HG03039 (cell line): ENCODE data around the gene OTOP2.
"Not testable (repeated sequence)": the region's sequence is repeated elsewhere in the genome, so short reads cannot be mapped to it uniquely, and the experiment has no call there.

Experiments used
- ATAC-seq: cut with Tn5 transposase; IDR thresholded peaks from one replicate; pipeline ENCODE4 v1.9.1; 2021; ENCODE audit warnings: mild to moderate bottlenecking, moderate library complexity; ENCODE audit not compliant: unreplicated experiment

OTOP2 gene

DNA sequence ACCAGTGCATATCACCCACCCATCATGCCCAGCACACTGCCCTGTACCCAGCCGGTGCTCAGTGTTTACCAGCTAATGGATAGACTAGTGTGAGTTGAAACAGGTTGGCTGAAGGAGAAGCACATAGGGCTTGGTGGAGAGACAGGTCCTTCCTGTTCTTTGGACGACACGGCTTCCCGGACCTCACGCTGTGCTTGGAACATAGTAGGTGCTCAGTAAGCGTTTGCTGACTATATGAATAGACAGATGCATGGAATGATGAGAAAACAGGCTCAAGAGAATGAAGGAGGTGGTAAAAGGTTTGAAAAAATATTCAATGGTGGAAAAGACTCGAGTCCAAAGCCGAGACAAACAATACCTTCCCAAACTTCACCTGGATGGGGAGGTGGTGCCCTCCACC, 23.9 kb upstream of the OTOP2 start:
- no peak for ATAC-seq

- ATAC-seq: no peak
Observed at GRCh38 chr17:74901353-74902135, 22.5 kb upstream of the OTOP2 start.

DNA sequence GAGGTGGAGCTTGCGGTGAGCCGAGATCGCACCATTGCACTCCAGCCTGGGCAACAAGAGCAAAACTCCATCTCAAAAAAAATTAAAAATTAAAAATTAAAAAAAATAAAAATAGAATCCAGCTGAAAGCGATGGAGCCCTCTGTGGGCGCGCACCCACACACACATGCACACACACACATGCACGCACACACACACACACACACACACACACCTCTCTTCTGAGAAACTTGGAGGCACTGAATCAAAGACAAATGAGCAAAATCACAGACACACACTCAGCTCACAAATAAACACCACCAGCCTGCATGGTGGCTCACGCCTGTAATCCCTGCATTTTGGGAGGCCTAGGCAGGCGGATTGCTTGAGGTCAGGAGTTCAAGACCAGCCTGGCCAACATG, 21.0 kb upstream of the OTOP2 start:
- no peak for ATAC-seq

GRCh38 chr17:74903671-74904070, 20.4 kb upstream of the OTOP2 start:
- no peak for ATAC-seq

- no peak for ATAC-seq
Observed at GRCh38 chr17:74904687-74905409, 19.2 kb upstream of the OTOP2 start.

DNA sequence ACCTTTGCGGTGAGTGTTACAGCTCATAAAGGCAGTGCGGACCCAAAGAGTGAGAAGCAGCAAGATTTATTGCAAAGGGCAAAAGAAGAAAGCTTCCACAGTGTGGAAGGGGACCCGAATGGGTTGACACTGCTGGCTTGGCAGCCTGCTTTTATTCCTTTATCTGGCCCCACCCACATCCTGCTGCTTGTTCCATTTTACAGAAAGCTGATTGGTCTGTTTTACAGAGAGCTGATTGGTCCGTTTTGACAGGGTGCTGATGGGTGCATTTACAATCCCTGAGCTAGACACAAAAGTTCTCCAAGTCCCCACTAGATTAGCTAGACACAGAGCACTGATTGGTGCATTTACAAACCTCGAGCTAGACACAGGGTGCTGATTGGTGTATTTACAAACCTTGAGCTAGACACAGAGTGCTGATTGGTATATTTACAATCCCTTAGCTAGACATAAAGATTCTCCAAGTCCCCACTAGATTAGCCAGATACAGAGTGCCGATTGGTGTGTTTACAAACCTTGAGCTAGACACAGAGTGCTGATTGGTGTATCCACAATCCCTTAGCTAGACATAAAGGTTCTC, 17.8 kb upstream of the OTOP2 start:
- ATAC-seq: not testable (repeated sequence)

DNA sequence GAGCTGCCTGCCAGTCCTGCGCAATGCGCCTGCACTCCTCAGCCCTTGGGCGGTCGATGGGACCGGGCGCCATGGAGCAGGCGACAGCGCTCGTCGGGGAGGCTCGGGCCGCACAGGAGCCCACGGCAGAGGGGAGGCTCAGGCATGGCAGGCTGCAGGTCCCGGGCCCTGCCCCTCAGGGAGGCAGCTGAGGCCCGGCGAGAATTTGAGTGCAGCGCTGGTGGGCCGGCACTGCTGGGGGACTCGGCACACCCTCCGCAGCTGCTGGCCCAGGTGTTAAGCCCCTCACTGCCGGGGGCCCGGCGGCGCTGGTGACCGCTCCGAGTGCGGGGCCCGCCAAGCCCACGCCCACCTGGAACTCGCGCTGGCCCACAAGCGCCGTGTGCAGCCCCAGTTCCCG, 17.1 kb upstream of the OTOP2 start:
- ATAC-seq: no peak

DNA sequence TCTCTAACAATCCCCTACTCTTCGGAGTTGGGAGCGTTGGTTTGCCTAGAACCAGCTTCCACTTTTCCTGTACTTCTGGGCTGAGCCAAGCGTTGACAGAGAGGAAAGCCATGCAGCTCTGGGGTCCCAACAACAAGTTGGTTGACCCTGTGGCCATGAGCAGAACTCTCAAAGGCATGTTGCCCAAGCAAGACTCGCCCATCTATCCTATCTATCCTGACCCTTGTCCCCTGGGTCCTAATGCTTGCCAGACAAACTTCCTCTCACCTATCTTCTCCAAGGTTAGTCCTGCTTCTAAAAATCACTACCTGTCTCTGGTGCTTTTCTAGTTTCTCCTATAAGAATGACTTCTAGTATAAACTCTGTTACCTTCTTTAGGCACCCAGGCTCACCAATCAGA, 15.0 kb upstream of the OTOP2 start:
- ATAC-seq: not testable (repeated sequence)

DNA sequence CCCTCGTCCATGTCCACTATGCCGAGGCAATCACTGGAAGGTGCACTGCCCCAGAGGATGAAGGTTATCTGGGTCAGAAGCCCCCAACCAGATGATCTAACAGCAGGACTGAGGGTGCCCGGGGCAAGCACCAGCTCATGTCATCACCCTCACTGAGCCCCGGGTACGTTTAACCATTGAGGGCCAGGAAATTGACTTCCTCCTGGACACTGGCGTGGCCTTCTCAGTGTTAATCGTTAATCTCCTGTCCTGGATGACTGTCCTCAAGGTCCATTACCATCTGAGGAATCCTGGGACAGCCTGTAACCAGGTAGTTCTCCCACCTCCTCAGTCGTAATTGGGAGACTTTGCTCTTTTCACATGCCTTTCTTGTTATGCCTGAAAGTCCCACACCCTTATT, 12.7 kb upstream of the OTOP2 start:
- ATAC-seq: not testable (repeated sequence)

DNA sequence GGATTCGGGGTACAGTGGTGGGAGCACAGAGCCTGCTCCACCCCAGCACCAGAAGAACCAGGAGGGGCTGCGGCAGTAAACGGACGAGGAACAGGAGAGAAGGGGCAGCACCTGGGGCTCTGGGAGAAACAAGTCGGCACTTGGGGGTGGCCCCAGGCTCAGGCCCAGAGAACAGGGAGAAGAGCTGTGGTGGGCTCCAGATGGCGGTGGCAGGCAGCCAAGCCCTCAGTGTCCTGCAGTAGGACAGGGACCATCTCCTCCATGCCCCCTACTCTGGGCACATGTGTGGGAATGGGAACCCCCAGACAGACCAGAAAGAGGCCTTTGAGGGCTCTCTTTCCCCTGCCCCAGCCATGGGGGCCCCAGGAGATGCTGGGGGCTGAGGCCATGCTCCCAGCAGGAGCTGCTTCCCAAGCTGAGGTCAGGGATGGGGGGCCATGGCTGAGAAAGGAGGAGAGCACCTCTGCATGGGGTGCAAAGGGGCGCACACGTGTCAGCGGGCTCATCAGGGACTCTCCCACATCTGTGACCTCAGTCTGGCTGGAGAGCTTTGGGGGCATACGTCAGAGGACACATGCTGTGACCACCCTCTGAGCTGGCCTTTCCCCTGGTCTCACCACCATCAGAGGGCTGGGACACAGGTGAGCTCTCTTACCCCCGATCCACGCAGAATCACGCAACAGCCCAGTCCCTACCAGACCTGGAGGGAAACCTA, 7.8 kb upstream of the OTOP2 start:
- no peak for ATAC-seq

GRCh38 chr17:74916851-74917199, 7.2 kb upstream of the OTOP2 start:
- ATAC-seq: no peak

DNA sequence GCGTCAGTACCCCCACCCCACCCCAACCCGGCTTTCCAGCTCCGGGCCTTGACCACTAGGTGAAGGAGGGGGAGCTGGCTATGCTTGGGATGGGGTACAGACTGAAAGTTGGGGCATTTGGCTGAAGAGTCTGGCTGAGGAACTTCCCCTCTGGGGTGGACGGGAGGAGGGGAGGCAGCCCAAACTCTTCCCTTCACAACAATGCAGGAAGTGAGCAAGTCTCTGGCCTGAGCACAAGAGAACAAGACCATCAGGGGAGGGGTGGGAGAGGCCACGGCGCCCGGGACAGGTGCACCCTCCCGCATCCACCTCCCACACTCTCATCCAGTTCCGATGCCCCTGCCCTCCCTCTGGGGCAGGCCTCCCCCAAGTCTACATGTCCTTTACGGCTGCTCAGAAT, 6.6 kb upstream of the OTOP2 start:
- ATAC-seq: no peak

- ATAC-seq: no peak
Observed at GRCh38 chr17:74918906-74919305, 5.2 kb upstream of the OTOP2 start.

- no peak for ATAC-seq
Observed at GRCh38 chr17:74919440-74920305, 4.4 kb upstream of the OTOP2 start.

DNA sequence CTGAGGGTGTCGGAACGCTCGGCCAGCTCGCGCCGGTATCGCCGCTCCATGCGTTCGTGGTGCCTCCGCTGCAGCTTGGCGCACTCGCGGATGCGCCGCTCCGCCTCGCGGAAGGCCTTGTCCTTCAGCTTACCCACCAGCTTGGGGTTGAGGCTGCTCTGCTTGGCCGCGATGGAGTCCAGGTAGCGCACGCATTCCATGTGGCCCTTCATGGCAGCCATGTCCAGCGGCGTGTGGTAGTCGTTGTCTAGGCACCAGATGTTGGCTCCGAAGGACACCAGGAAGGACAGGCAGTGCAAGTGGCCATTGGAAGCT, 3.8 kb upstream of the OTOP2 start:
- ATAC-seq: no peak

DNA sequence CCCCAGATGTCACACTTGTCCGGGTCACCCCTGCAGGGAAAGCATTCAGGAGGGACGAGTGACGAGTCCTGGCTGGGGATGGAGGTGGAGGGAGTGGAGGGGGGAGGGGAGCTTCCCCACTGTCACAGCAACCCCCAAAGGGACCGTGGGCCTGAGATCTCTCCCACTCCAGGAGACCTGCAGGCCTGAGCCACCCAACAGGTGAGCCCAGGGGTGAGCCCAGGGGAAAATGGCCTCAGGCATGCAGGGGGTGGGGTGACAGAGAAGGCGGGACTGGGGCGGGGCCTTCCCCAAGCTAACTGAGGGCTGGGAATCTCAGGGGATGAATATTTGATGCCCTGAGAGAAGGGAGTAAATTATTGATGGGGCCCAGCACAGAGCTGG, 3.4 kb upstream of the OTOP2 start:
- ATAC-seq: no peak

DNA sequence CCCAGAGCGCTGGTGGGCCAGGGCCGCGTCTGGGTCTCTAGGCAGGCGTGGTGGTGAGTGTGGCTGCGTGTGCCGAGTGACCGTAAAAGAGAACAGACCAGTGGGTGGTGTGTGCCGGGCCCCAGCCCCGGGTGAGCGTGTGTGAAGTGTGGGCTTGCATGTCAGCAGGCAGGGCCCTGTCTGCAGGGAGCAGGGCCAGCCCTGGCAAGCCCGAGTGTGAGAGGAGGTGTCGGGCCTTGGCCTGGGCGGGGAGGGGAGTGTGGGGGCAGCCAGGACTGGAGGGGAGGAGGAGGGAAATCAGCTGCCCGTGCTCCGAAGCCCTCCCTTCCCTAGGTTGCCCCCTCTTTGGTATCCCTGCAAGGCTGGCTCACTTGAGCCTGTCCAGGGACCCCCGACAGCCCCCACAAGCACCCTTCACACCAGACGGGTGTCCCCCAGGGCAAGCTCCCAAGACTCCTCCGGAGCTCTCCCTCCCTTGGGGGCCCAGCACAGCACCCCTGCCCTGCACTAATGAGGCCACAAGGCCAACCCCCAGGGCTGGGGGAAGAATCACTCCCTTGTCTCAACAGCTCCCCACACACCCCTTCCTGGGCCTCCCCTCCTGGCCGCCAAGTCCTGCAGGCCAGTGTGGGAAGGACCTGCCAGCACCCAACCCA, 2.9 kb upstream of the OTOP2 start:
- ATAC-seq: no peak

DNA sequence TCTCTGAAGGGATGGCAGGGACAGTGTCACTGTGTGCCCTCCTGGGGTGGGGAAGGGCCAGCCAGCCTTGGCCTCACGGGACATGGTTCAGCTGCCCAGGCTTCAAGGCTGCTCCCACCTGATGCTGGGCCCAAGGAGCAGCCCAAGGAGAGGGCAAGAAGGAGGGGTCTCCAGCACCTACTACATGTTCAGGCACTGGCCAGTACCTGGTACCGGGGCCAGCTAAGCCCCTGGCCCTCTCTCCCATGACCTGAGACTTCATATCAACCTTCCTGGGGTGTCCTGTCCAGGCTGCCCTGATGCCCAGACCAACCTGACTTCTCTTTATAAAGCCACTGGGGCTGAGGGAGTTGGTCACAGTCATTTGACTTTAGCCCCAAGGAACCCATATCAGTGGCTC, 2.3 kb upstream of the OTOP2 start:
- ATAC-seq: no peak

DNA sequence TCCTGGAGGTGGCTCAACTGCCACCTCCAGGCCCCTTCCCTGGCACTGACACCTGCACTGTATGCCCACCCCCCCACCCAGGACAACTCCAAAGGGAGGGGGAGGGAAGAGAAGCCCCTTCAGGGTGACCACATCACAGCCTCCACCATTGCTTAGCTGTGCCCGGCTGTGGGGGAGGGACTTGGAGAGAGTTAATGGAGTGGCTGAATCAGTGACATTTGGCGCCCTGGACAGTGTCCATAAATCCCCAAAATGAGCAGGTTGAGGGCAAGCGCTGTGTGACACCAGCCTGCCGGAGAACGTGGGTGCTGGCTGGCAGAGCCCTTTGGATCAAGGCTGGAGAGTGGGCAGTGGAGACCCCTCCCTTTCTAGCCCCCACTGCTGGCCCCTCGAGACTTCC, 1.9 kb upstream of the OTOP2 start:
- ATAC-seq: no peak
